ENCODE results near the gene MRO. TPM values are rescaled to one million over a fixed set of nuclear protein-coding genes. Genes with fewer than 3 reads are reported as not detected.
"Not testable (repeated sequence)": the region's sequence is repeated elsewhere in the genome, so short reads cannot be mapped to it uniquely, and the experiment has no call there.

The MRO gene
- total and polyA plus RNA-seq, 2 experiments from 2014 or later: not detected

DNA sequence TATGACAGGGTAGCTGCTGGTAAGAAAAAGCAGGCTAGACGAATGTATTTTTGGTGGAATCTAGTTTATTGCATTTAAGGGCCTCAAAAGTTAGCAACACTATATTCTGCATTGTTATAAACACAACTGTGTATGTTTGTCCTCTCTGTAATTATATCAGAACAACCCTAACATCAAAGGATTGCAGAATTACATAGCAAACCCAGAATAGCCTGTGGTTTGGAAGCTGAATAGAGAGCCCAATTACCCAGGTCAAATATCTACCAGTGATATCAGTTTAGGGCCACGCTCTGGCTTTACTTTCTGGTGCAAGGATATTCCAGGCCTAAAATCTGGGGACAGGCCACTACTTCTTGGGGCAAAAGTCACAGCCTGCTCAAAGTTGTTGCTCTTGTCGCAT, 25.1 kb upstream of the MRO start:
- Histone ChIP-seq H3K36me3 (no peaks in the 10 kb centered on the region), H3K4me3 (no peak overlapping the region), H3K27ac (no peak overlapping the region), H3K4me1 (ENCODE audit: low read depth) (peaks cover 20% of the 10 kb centered on the region), H3K27me3 (no peaks in the 10 kb centered on the region), H3K9me3 (ENCODE audit: low read depth) (no peaks in the 10 kb centered on the region)
- DNase-seq (ENCODE audit: low read depth in 1 of 2, low spot score in 1 of 2): no peak
- TF ChIP-seq, protein P1, sequence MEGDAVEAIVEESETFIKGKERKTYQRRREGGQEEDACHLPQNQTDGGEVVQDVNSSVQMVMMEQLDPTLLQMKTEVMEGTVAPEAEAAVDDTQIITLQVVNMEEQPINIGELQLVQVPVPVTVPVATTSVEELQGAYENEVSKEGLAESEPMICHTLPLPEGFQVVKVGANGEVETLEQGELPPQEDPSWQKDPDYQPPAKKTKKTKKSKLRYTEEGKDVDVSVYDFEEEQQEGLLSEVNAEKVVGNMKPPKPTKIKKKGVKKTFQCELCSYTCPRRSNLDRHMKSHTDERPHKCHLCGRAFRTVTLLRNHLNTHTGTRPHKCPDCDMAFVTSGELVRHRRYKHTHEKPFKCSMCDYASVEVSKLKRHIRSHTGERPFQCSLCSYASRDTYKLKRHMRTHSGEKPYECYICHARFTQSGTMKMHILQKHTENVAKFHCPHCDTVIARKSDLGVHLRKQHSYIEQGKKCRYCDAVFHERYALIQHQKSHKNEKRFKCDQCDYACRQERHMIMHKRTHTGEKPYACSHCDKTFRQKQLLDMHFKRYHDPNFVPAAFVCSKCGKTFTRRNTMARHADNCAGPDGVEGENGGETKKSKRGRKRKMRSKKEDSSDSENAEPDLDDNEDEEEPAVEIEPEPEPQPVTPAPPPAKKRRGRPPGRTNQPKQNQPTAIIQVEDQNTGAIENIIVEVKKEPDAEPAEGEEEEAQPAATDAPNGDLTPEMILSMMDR (IDR thresholded peaks at IDR 0.05; ENCODE audit: low read depth, low read length): no peak

- H3K4me1 ChIP-seq (ENCODE audit: low read depth): peaks cover 24% of the 10 kb centered on the region
- no peak overlapping the region for H3K4me3 ChIP-seq
- DNase-seq (ENCODE audit: low read depth in 1 of 2, low spot score in 1 of 2): no peak
- no peaks in the 10 kb centered on the region for H3K27me3 ChIP-seq
- no peaks in the 10 kb centered on the region for H3K36me3 ChIP-seq
- H3K27ac ChIP-seq: no peak overlapping the region
- TF ChIP-seq, protein P1 (IDR thresholded peaks at IDR 0.05; ENCODE audit: low read depth, low read length): no peak
- no peaks in the 10 kb centered on the region for H3K9me3 ChIP-seq (ENCODE audit: low read depth)
Observed at GRCh38 chr18:50844554-50844953, 24.7 kb upstream of the MRO start.

DNA sequence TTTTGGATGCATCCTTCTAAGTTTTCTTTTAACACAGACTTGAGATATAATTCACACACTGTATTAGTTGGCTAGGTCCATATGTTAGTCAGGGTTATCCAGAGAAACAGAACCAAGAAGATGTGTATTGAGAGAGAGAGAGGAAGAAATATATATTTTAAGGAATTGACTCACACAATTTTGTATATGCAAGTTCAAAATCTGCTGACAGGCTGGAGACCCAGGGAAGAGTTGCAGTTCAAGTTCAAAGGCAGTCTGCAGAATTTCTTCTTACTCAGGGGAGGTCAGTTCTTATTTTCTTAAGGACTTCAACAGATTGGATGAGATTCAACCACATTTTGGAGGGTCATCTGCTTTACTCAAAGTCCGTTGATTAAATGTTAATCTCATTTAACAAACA, 23.0 kb upstream of the MRO start:
- Histone ChIP-seq H3K27me3 (no peaks in the 10 kb centered on the region), H3K36me3 (no peaks in the 10 kb centered on the region), H3K4me1 (ENCODE audit: low read depth) (peaks cover 15% of the 10 kb centered on the region), H3K9me3 (ENCODE audit: low read depth) (no peaks in the 10 kb centered on the region), H3K27ac (no peak overlapping the region), H3K4me3 (no peak overlapping the region)
- TF ChIP-seq, protein P1 (IDR thresholded peaks at IDR 0.05; ENCODE audit: low read depth, low read length): no peak
- no peak for DNase-seq (ENCODE audit: low read depth in 1 of 2, low spot score in 1 of 2)

GRCh38 chr18:50839996-50840395, 20.2 kb upstream of the MRO start:
- peak overlapping the region; percentile 31 for H3K27ac ChIP-seq
- H3K9me3 ChIP-seq (ENCODE audit: low read depth): no peaks in the 10 kb centered on the region
- H3K4me1 ChIP-seq (ENCODE audit: low read depth): peaks cover 11% of the 10 kb centered on the region
- no peak overlapping the region for H3K4me3 ChIP-seq
- no peaks in the 10 kb centered on the region for H3K36me3 ChIP-seq
- TF ChIP-seq, protein P1 (IDR thresholded peaks at IDR 0.05; ENCODE audit: low read depth, low read length): no peak
- DNase-seq (ENCODE audit: low read depth in 1 of 2, low spot score in 1 of 2): peak; percentile 14 to 74
- no peaks in the 10 kb centered on the region for H3K27me3 ChIP-seq

GRCh38 chr18:50839341-50839740, 19.5 kb upstream of the MRO start:
- DNase-seq (ENCODE audit: low read depth in 1 of 2, low spot score in 1 of 2): no peak
- Histone ChIP-seq H3K27me3 (no peaks in the 10 kb centered on the region), H3K4me3 (no peak overlapping the region), H3K9me3 (ENCODE audit: low read depth) (no peaks in the 10 kb centered on the region), H3K27ac (no peak overlapping the region), H3K4me1 (ENCODE audit: low read depth) (peaks cover 11% of the 10 kb centered on the region), H3K36me3 (no peaks in the 10 kb centered on the region)
- TF ChIP-seq, protein P1 (IDR thresholded peaks at IDR 0.05; ENCODE audit: low read depth, low read length): no peak

GRCh38 chr18:50836521-50836957, 16.7 kb upstream of the MRO start:
- no peak overlapping the region for H3K4me3 ChIP-seq
- no peaks in the 10 kb centered on the region for H3K27me3 ChIP-seq
- peaks cover 11% of the 10 kb centered on the region for H3K4me1 ChIP-seq (ENCODE audit: low read depth)
- H3K36me3 ChIP-seq: no peaks in the 10 kb centered on the region
- TF ChIP-seq, protein P1 (IDR thresholded peaks at IDR 0.05; ENCODE audit: low read depth, low read length): no peak
- no peak overlapping the region for H3K27ac ChIP-seq
- peak in 1 of 2 donors; percentile 68 for DNase-seq (ENCODE audit: low read depth in 1 of 2, low spot score in 1 of 2)
- H3K9me3 ChIP-seq (ENCODE audit: low read depth): no peaks in the 10 kb centered on the region

GRCh38 chr18:50833496-50833895, 13.7 kb upstream of the MRO start:
- not testable (repeated sequence) for H3K4me1 ChIP-seq (ENCODE audit: low read depth); H3K36me3 ChIP-seq; H3K9me3 ChIP-seq (ENCODE audit: low read depth); H3K27ac ChIP-seq; H3K4me3 ChIP-seq; H3K27me3 ChIP-seq; DNase-seq (ENCODE audit: low read depth in 1 of 2, low spot score in 1 of 2)
